ENCODE measurements around the gene MBLAC1. TPM values are rescaled to one million over a fixed set of nuclear protein-coding genes. Genes with fewer than 3 reads are reported as not detected.
A peak's percentile ranks its signal among the peaks of the same experiment; 100 is the strongest.

MBLAC1 gene
- total and polyA plus RNA-seq, 2 donors from 2014 or later = 2.4 to 3.7 TPM

- peaks cover 6 to 31% (median 29%) of the 10 kb centered on the region in 3 donors for H3K36me3 ChIP-seq (ENCODE audit: control insufficient read depth in 2 of 3, insufficient read depth in 3 of 3, low read length in 3 of 3)
- no peak for FAIRE-seq
- intact Hi-C loops (cut with DNase I) = no loop called here
These were observed 37.9 kb upstream of the MBLAC1 start, which contains the start of gene COPS6 for GRCh38 chr7:100088621-100089457. Gene COPS6 (plus strand): TSS chr7:100088969. CDS start chr7:100088991, 22 bp downstream.

GRCh38 chr7:100089458-100090196 lies 37.1 kb upstream of the MBLAC1 start:
- FAIRE-seq (no peak), DNase-seq (no peak)
- Histone ChIP-seq H3K9me3 (ENCODE audit: control insufficient read depth in 2 of 3, insufficient read depth in 1 of 3, low read length in 3 of 3) (no peaks in the 10 kb centered on the region), H3K9ac (ENCODE audit: low read length in 3 of 3) (peak overlapping the region; percentile 69 to 86 (median 77)), H3K36me3 (ENCODE audit: control insufficient read depth in 2 of 3, insufficient read depth in 3 of 3, low read length in 3 of 3) (peaks cover 7 to 38% (median 32%) of the 10 kb centered on the region in 3 donors), H3K27ac (ENCODE audit: low read depth in 2 of 2, low read length in 2 of 2) (peak overlapping the region in 1 of 2 donors; percentile 92), H3K27me3 (ENCODE audit: control insufficient read depth, insufficient read depth, low read length) (no peaks in the 10 kb centered on the region), H3K4me3 (ENCODE audit: low read length in 3 of 3) (peak overlapping the region; percentile 77 to 98 (median 81)), H3K4me1 (ENCODE audit: control insufficient read depth in 2 of 3, insufficient read depth in 2 of 3, low read depth in 1 of 3, low read length in 3 of 3) (peaks cover 0 to 7% (median 4%) of the 10 kb centered on the region in 3 donors)
- intact Hi-C loops (cut with DNase I) = no loop called here
- TF ChIP-seq CTCF (IDR thresholded peaks at IDR 0.05; ENCODE audit: borderline replicate concordance, extremely low read depth, insufficient read depth) = no peak

More at GRCh38 chr7:100088621-100089457, 37.9 kb upstream of the MBLAC1 start, which contains the start of gene COPS6:
- Histone ChIP-seq H3K9me3 (ENCODE audit: control insufficient read depth in 2 of 3, insufficient read depth in 1 of 3, low read length in 3 of 3) (no peaks in the 10 kb centered on the region), H3K27me3 (ENCODE audit: control insufficient read depth, insufficient read depth, low read length) (no peaks in the 10 kb centered on the region), H3K9ac (ENCODE audit: low read length in 3 of 3) (peak within 1 kb of the TSS; percentile 69 to 86 (median 77)), H3K27ac (ENCODE audit: low read depth in 2 of 2, low read length in 2 of 2) (peak within 1 kb of the TSS; percentile 88 to 92), H3K4me1 (ENCODE audit: control insufficient read depth in 2 of 3, insufficient read depth in 2 of 3, low read depth in 1 of 3, low read length in 3 of 3) (peaks cover 0 to 7% (median 4%) of the 10 kb centered on the region in 3 donors), H3K4me3 (ENCODE audit: low read length in 3 of 3) (peak within 1 kb of the TSS; percentile 78 to 98 (median 81))
- DNase-seq = peak; percentile 82 to 94 (median 89)
- no peak for TF ChIP-seq CTCF (IDR thresholded peaks at IDR 0.05; ENCODE audit: borderline replicate concordance, extremely low read depth, insufficient read depth)

GRCh38 chr7:100090527-100091410 lies 36.0 kb upstream of the MBLAC1 start:
- Histone ChIP-seq H3K27ac (ENCODE audit: low read depth in 2 of 2, low read length in 2 of 2) (no peak overlapping the region), H3K27me3 (ENCODE audit: control insufficient read depth, insufficient read depth, low read length) (no peaks in the 10 kb centered on the region), H3K9me3 (ENCODE audit: control insufficient read depth in 2 of 3, insufficient read depth in 1 of 3, low read length in 3 of 3) (no peaks in the 10 kb centered on the region), H3K4me1 (ENCODE audit: control insufficient read depth in 2 of 3, insufficient read depth in 2 of 3, low read depth in 1 of 3, low read length in 3 of 3) (peaks cover 0 to 7% (median 4%) of the 10 kb centered on the region in 3 donors), H3K4me3 (ENCODE audit: low read length in 3 of 3) (no peak overlapping the region), H3K36me3 (ENCODE audit: control insufficient read depth in 2 of 3, insufficient read depth in 3 of 3, low read length in 3 of 3) (peaks cover 10 to 49% (median 32%) of the 10 kb centered on the region in 3 donors), H3K9ac (ENCODE audit: low read length in 3 of 3) (no peak overlapping the region)
- no peak for FAIRE-seq
- intact Hi-C loops (cut with DNase I) = no loop called here
- DNase-seq = no peak
- TF ChIP-seq CTCF (IDR thresholded peaks at IDR 0.05; ENCODE audit: borderline replicate concordance, extremely low read depth, insufficient read depth) = no peak
